ENCODE results near the gene FMR1.

GRCh38 chrX:147897117-147897516 is 14.6 kb upstream of the FMR1 start:
- TF ChIP-seq CTCF (IDR thresholded peaks at IDR 0.05) (no peak), POLR2AphosphoS5 (IDR thresholded peaks at IDR 0.05) (no peak), POLR2A (IDR thresholded peaks at IDR 0.05) (no peak), EP300 (IDR thresholded peaks at IDR 0.05) (no peak)
